NCI-H187 treated with DMSO at 0.1 percent for 48 hours (cell line): ENCODE data around the gene ADARB1.
"Not testable (repeated sequence)": the region's sequence is repeated elsewhere in the genome, so short reads cannot be mapped to it uniquely, and the experiment has no call there.

Experiments used
- DNase-seq: peaks from one replicate; lab custom pipeline; 2025; lab: John Stamatoyannopoulos, UW

Gene ADARB1

GRCh38 chr21:45136500-45136899 is 62.1 kb downstream of the ADARB1 start:
- no peak for DNase-seq

DNA sequence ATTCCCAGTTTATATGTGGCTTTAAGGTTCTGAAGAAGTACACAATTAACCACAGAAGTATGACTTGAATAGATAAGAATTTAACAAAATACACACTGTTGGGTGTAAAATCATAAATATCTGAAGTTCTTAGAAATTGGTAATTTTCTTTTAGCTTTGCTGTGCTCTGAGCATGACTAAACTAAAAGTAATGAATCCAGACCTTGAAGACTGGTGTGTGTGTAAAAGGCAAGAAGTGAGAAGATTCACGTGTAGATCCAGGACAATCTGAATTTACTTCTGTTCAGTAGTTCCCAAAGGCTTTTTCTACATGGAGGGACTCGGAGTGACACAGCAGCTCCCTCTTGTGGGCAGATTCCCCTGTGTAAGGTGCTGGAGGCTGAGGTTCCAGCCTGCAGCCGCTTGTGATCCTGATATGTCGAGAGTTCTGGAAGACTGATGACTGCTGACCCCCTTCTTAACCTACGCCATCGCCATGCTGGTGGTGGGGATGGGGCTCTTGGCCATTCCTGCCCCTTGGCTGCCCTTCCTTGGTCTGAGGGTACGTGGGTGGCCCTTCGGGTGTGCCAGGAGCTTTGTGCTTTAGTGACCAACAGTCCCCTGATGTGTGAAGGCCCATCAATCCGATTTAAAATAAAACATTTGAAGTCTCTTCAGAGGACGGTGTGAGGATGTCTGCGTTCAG is 62.7 kb downstream of the ADARB1 start:
- peak; percentile 26 for DNase-seq

DNA sequence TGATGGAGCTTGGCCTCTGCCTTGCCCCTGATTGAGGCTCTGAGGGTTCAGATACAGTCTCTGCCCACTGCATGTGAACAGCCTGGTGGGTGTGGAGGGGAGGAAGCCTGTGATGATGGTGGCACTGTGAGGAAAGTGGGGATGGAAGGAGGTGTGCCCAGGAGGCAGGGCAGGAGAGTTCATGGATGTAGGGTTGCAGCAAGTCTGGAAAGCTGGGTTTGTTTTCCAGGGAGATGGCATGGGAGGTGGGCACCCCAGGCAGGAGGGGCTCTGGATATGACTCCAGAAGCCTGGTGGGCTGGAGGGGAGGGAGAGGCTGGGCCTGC is 63.2 kb downstream of the ADARB1 start:
- DNase-seq = no peak

DNA sequence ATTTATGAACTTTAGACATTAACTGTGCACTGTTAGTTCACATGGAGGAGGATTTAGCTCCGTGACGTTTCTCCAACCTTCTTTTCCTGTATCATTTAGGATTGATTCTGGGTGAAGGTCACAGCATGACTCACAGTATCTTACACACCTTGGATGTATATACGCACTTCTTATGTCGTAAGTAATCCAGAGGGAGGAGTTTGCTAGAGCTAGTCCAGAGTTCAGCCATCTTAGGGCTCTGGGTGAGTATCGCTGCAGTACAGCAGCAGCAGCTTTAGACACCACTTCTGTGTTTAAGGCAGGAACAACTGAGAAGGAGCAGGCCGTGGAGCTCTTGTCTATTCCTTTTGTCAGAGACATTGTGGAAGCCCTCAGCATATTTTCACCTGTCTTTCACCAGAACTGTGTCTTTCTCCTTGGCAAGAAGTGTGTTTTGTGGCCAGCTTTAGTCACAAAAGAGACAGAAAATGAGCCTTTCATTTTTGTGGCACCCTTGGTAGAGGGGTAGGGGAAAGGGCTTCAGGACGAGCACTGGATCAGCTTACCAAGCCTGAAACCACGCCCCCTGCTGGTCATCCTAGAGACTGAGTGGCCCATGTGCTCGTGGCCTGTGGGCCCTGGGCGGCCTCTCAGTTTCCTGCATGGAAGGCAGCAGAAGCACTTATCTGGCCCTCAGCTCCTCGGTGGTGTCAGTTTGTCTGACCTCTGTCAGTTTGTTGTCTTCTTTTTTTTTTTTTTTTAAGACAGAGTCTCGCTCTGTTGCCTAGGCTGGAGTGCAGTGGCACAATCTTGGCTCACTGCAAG is 64.0 kb downstream of the ADARB1 start:
- DNase-seq = no peak

DNA sequence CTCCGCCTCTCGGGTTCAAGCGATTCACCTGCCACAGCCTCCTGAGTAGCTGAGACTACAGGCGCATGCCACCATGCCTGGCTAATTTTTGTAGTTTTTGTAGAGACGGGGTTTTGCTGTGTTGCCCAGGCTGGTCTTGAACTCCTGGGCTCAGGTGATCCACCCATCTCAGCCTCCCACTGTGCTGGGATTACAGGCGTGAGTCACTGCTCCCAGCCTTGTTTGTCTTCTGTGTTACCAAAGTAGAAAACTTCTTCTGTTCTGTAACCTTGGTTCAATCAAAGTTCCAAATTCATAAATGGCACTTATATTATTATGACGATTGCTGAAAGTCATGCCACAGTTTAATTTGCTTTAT is 64.6 kb downstream of the ADARB1 start:
- DNase-seq = not testable (repeated sequence)

- DNase-seq = no peak
These were observed 65.1 kb downstream of the ADARB1 start for GRCh38 chr21:45139473-45139872.

GRCh38 chr21:45140346-45140940 is 66.1 kb downstream of the ADARB1 start:
- DNase-seq = no peak

- not testable (repeated sequence) for DNase-seq
These were observed 66.6 kb downstream of the ADARB1 start for GRCh38 chr21:45140944-45141343.

- DNase-seq = no peak
These were observed 67.1 kb downstream of the ADARB1 start for GRCh38 chr21:45141507-45141906.

- DNase-seq = no peak
These were observed 68.3 kb downstream of the ADARB1 start for GRCh38 chr21:45142469-45143308.

GRCh38 chr21:45143855-45144254 is 69.5 kb downstream of the ADARB1 start:
- no peak for DNase-seq

GRCh38 chr21:45145146-45145545 is 70.8 kb downstream of the ADARB1 start:
- DNase-seq = no peak

DNA sequence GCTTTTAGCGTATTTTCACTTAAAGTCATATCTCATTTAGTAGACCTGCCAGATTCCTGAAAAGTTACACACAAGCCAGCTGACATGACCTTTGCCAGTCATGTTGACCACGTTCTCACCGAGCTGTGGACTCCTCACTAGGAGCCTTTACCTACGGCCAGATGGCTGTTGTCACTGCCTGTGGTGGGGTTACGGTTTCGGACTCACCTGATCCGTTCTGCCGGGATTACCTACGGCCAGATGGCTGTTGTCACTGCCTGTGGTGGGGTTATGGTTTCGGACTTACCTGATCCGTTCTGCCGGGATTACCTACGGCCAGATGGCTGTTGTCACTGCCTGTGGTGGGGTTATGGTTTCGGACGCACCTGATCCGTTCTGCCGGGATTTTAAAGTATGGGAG is 71.5 kb downstream of the ADARB1 start:
- DNase-seq = not testable (repeated sequence)

- no peak for DNase-seq
These were observed 71.9 kb downstream of the ADARB1 start for GRCh38 chr21:45146306-45146705.

DNA sequence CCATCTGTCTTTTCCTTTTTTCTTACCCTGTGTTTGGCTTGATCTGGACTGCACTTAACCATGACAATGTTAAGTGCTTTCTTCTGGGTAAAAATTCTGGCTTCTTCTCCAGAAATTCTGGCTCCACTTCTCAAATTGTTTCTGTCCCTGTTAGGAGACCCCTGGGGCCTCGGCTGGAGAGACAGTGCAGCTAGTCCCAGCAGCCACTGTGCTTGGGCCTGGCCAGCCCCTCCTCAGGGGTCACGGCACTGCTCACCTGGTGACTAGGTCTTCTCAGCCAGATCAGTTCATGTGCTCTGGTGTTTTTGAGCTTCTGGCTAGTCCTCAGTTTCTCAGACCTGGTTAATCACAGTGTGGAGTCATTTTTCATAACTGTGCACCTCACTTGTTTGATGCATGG is 72.4 kb downstream of the ADARB1 start:
- no peak for DNase-seq

DNA sequence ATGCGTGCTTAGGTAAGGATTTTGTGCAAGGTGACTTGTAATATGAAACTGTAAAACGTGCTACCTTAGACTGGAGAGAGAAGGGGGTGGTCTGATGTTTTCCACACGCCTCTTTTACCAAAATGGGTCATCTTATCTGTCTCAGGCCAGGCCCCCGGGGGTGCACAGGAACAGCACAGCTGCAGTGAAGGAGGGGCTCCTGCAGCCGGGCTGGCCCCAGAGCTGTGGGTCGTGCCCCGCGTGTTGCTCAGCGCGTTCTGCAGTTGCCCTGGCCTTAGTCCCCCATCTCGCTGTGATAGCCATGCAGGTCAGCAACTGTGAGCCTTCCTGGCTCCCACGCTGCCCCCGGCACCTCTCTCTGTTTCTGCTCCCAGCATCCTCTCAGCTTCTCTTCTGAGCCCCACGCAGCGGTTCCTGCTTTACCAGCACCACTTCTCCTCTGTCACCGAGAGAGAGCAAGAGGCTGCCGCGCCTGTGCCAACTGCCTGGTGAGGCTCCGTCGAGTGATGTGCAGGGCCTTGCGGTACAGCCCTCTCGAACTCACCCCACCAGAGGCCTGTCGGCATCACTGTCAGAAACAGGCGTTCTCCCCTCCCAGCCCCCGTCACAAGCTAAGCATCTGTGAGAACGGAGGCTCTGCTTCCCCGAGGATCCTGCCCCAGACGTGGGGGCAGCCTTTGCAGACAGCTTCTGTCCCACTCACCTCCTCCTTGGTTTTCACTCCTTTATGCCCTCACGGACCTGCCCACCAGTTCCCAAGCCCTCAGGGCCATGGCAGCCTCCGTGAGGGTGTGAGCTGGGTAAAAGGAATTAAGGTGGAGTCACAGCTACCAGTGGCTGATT is 73.3 kb downstream of the ADARB1 start:
- no peak for DNase-seq

DNA sequence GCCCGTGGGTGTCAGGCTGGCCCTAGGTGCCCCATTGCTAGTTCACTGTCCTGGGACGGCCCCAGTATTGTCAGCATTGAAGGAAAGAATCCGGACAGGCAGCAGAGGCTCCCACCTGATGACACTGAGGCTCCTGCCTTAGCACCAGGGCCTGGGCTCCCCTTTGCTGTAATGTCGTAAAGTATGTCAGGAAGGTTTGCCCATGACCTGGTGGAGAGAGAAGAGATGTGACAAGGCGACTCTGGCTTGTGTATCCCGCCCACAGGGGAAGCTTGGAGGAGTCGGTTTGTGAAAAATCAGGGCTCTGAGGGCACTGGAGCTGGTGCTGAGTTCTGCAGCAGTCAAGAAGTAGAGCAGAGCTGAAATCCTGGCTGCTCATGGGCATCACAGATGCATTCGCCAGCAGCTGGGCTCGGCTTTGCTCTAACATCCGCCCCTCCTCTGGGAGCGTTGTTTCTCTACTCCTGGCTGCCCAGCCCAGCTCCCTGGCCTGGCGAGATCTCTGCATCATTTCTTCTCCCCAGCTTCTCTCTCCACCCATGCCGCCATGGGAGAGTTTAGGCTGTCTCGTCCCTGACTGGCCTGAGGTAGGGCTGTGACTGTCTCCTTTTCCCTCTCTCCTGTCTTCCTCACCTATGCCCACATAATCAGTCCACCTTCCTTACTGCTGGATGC is 74.1 kb downstream of the ADARB1 start:
- DNase-seq = no peak

GRCh38 chr21:45149021-45149420 is 74.6 kb downstream of the ADARB1 start:
- DNase-seq = no peak

DNA sequence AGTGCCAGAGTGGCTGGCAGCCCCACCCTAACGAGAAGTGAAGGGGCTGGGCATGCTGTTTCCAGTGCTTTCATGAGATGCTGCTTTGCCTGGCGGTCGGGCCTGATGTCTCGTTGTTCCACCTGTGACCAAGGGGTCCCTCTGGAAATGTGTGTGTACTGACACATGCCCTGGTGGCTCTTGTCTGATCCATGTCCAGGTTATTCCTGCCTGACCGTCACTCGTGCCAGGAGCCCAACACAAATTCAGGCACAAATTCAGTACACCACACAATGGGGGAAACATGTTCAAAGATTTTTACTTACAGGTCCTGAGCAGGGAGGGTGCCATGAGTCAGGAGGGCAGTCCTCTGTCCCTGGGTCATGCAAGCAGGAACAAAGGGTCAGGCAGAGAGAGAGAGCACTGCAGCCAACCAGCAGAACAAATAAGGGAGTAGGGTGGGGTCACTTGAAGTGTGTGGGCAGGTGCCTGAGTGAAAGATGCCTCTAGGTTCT is 76.3 kb downstream of the ADARB1 start:
- no peak for DNase-seq

GRCh38 chr21:45151445-45152160 is 77.2 kb downstream of the ADARB1 start:
- DNase-seq = no peak
